Endothelial cell of umbilical vein (primary cell): ENCODE measurements around the gene RPGRIP1L. TPM values are rescaled to one million over a fixed set of nuclear protein-coding genes. Genes with fewer than 3 reads are reported as not detected.

Experiments used
- BruUV-seq: library from RNA; stranded (reverse); fragments of 400-500 nt; replicated peaks from 2 replicates; lab custom pipeline; 2021; lab: Mats Ljungman, UMichigan
- CTCF ChIA-PET: fragments of 300-600, 350-600 bp; sonication (Branson Sonifier 250); formaldehyde crosslinking; loops from one replicate; lab custom pipeline; 2021; ENCODE audit warnings: antibody characterized with exemption, inconsistent platforms; lab: Charles Lee
- POLR2A ChIA-PET: fragments of 300-600, 350-600 bp; sonication (Branson Sonifier 250); formaldehyde crosslinking; loops from one replicate; lab custom pipeline; 2021; ENCODE audit warnings: antibody characterized with exemption, inconsistent platforms; lab: Charles Lee
- DNase-seq: peaks from one replicate; pipeline ENCODE4 v3.0.0-alpha.2; 2011; ENCODE audit warnings: low read depth, low spot score
- FAIRE-seq: peaks from 2 replicates; lab custom pipeline; 2011; peaks lifted over from hg19 to GRCh38; lab: Jason Lieb, UNC
- H2AFZ ChIP-seq: 2 replicates; pipeline ENCODE4 v1.6.0; 2012; ENCODE audit warnings: low read depth, low read length, control low read depth, inconsistent platforms
- H3K27ac ChIP-seq: 2 replicates; pipeline ENCODE4 v1.5.1; 2011; ENCODE audit warnings: low read depth, mild to moderate bottlenecking, control low read depth, low read length, moderate library complexity; ENCODE audit not compliant: insufficient read depth
- H3K27me3 ChIP-seq, 2 experiments: 2 replicates each; pipeline versions ENCODE4 v1.6.0 to v1.6.1; 2011; ENCODE audit warnings: low read length in 2 of 2, mixed read lengths in 1 of 2; ENCODE audit not compliant: control insufficient read depth in 2 of 2, insufficient read depth in 2 of 2
- H3K36me3 ChIP-seq, 2 experiments: 2 replicates in 1 of 2; 3 replicates in 1 of 2; pipeline ENCODE4 v1.5.1; 2011; ENCODE audit warnings: low read length in 2 of 2, mild to moderate bottlenecking in 1 of 2, moderate library complexity in 1 of 2; ENCODE audit not compliant: control insufficient read depth in 2 of 2, insufficient read depth in 2 of 2; ENCODE audit errors: extremely low read depth in 1 of 2
- H3K4me1 ChIP-seq: 3 replicates; pipeline ENCODE4 v1.5.1; 2011; ENCODE audit warnings: mild to moderate bottlenecking, low read length; ENCODE audit not compliant: control insufficient read depth, insufficient read depth; ENCODE audit errors: extremely low read depth
- H3K4me2 ChIP-seq: 2 replicates; pipeline ENCODE4 v1.6.1; 2011; ENCODE audit warnings: low read length, control low read depth, mixed read lengths; ENCODE audit not compliant: insufficient read depth
- H3K4me3 ChIP-seq, 3 experiments: fragments of 200-600 bp in 1 of 3; sonication (generic), shearing (Covaris generic) in 1 of 3; replicated peaks in 1 of 3; 2 replicates each; pipeline ENCODE4 v1.5.1; 2011 to 2016; ENCODE audit warnings: control low read depth in 3 of 3, low read length in 3 of 3, mild to moderate bottlenecking in 2 of 3, inconsistent platforms in 1 of 3, low read depth in 1 of 3, moderate library complexity in 1 of 3; ENCODE audit not compliant: insufficient read depth in 1 of 3
- H3K79me2 ChIP-seq: 2 replicates; pipeline ENCODE4 v1.6.0; 2012; ENCODE audit warnings: low read length, inconsistent platforms; ENCODE audit not compliant: control insufficient read depth, insufficient read depth
- H3K9ac ChIP-seq: replicated peaks from 2 replicates; pipeline ENCODE3; 2011; ENCODE audit warnings: low read length, control low read depth; ENCODE audit not compliant: insufficient read depth; ENCODE audit errors: extremely low read depth
- H3K9me1 ChIP-seq: replicated peaks from 3 replicates; pipeline ENCODE4 v1.6.0; 2011; ENCODE audit warnings: mild to moderate bottlenecking, low read length; ENCODE audit not compliant: control insufficient read depth, insufficient read depth; ENCODE audit errors: extremely low read depth
- H3K9me3 ChIP-seq: replicated peaks from 2 replicates; pipeline ENCODE4 v1.5.1; 2012; ENCODE audit warnings: low read length, inconsistent platforms; ENCODE audit not compliant: control insufficient read depth, insufficient read depth
- H4K20me1 ChIP-seq: replicated peaks from 2 replicates; pipeline ENCODE3; 2011; ENCODE audit warnings: mild to moderate bottlenecking, low read length; ENCODE audit not compliant: control insufficient read depth, insufficient read depth; ENCODE audit errors: extremely low read depth
- EZH2 ChIP-seq: IDR thresholded peaks from 2 replicates; pipeline ENCODE4 v1.6.1; 2012; ENCODE audit warnings: borderline replicate concordance, low read depth, mild to moderate bottlenecking, moderate library complexity, low read length, inconsistent platforms; ENCODE audit not compliant: severe bottlenecking
- FOS ChIP-seq: IDR thresholded peaks from 2 replicates; pipeline ENCODE4 v1.6.1; 2011; ENCODE audit warnings: mild to moderate bottlenecking, low read length, moderate library complexity, borderline replicate concordance; ENCODE audit not compliant: insufficient read depth
- GATA2 ChIP-seq: IDR thresholded peaks from 2 replicates; pipeline ENCODE4 v1.7.0; 2011; ENCODE audit warnings: low read depth, mild to moderate bottlenecking, moderate library complexity, mixed read lengths, low read length; ENCODE audit not compliant: insufficient read length, insufficient read depth
- JUN ChIP-seq: IDR thresholded peaks from 2 replicates; pipeline ENCODE4 v1.6.1; 2011; ENCODE audit warnings: borderline replicate concordance, low read depth; ENCODE audit not compliant: insufficient read length, insufficient read depth
- MYC ChIP-seq: IDR thresholded peaks from one replicate; pipeline ENCODE4 v1.6.1; 2011; ENCODE audit warnings: mild to moderate bottlenecking, low read depth, low read length
- POLR2A ChIP-seq: IDR thresholded peaks from 2 replicates; pipeline ENCODE4 v1.6.1; 2012; ENCODE audit warnings: low read depth, mild to moderate bottlenecking, control low read depth, low read length
- POLR2AphosphoS5 ChIP-seq: IDR thresholded peaks from 2 replicates; pipeline ENCODE4 v1.6.1; 2012; ENCODE audit warnings: low read depth, mild to moderate bottlenecking, control low read depth, low read length, moderate library complexity; ENCODE audit not compliant: insufficient read depth
- dilution Hi-C: fragments of 300-500 bp; cut with MboI; formaldehyde crosslinking; loops from one replicate; pipeline ENCODE4 v1.15.0; 2019; ENCODE audit warnings: low sequenced_read_pairs; ENCODE audit not compliant: extremely low pct_ligation_motif_present
- intact Hi-C: fragments of 100-400 bp; cut with micrococcal nuclease; formaldehyde crosslinking; loops from one replicate; pipeline ENCODE4 v1.10.0; 2022
- polyA plus RNA-seq, 4 experiments: library from polyadenylated mRNA; depleted of rRNA in 3 of 4; stranded (reverse) in 3 of 4; unstranded in 1 of 4; fragments of >200 nt; gene quantifications; 2 replicates each; pipeline versions ENCODE4 v1.2.1 to v1.2.3, GENCODE V29; 2011 to 2012; ENCODE audit warnings: missing spikeins in 1 of 4
- total RNA-seq: library from RNA; stranded (reverse); gene quantifications from 2 replicates; pipeline ENCODE4 v1.2.3, GENCODE V29; 2021
- TF ChIP-seq, protein P1 (sequence below): IDR thresholded peaks from 2 replicates; pipeline ENCODE4 v1.6.1; 2011; ENCODE audit not compliant: insufficient read depth, insufficient read length
- TF ChIP-seq, protein P2 (sequence below), 2 donors: IDR thresholded peaks; 1 replicate in 1 of 2; 2 replicates in 1 of 2; pipeline ENCODE4 v1.5.1; 2011; ENCODE audit warnings: low read length in 2 of 2, mild to moderate bottlenecking in 2 of 2, moderate library complexity in 2 of 2, control low read depth in 1 of 2, inconsistent platforms in 1 of 2, low read depth in 1 of 2; ENCODE audit not compliant: insufficient read depth in 1 of 2; ENCODE audit errors: extremely low read depth in 1 of 2

RPGRIP1L gene
- total and polyA plus RNA-seq, 2 donors (not counting 3 experiments of a cell fraction or from before 2014, with no cell fraction given), result 3.2 to 13.2 TPM

DNA sequence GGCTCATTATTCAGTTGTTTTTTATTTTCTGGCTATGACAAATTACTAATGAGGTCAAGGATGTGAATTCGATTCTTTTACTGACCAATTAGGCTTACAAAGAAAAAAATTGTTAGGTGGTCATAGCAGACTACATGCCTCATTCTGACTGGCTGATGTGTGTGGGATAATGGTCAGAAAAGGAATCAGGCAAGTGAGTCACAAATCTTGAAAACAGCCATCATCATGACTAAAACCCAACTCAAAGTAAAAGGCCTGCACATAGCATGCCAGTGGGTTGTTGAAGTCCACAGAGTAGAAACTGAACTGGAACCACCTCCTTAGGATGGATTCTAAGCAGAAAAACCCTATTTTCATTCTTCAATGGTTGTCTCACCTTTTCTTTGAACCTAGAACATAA, 8.6 kb downstream of the RPGRIP1L start:
- TF ChIP-seq POLR2A (no peak), GATA2 (no peak), FOS (no peak), EZH2 (no peak), MYC (no peak), POLR2AphosphoS5 (no peak), JUN (no peak)
- TF ChIP-seq, protein P1, sequence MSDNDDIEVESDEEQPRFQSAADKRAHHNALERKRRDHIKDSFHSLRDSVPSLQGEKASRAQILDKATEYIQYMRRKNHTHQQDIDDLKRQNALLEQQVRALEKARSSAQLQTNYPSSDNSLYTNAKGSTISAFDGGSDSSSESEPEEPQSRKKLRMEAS, result no peak
- TF ChIP-seq, protein P2, sequence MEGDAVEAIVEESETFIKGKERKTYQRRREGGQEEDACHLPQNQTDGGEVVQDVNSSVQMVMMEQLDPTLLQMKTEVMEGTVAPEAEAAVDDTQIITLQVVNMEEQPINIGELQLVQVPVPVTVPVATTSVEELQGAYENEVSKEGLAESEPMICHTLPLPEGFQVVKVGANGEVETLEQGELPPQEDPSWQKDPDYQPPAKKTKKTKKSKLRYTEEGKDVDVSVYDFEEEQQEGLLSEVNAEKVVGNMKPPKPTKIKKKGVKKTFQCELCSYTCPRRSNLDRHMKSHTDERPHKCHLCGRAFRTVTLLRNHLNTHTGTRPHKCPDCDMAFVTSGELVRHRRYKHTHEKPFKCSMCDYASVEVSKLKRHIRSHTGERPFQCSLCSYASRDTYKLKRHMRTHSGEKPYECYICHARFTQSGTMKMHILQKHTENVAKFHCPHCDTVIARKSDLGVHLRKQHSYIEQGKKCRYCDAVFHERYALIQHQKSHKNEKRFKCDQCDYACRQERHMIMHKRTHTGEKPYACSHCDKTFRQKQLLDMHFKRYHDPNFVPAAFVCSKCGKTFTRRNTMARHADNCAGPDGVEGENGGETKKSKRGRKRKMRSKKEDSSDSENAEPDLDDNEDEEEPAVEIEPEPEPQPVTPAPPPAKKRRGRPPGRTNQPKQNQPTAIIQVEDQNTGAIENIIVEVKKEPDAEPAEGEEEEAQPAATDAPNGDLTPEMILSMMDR (IDR thresholded peaks at IDR 0.05; ENCODE audit: extremely low read depth in 1 of 2, insufficient read depth in 1 of 2, low read depth in 1 of 2, low read length in 2 of 2), result no peak
- Histone ChIP-seq H4K20me1 (no peaks in the 10 kb centered on the region), H3K27ac (no peak overlapping the region), H3K27me3 (no peaks in the 10 kb centered on the region), H3K9me3 (no peaks in the 10 kb centered on the region), H3K36me3 (no peaks in the 10 kb centered on the region), H2AFZ (no peak overlapping the region), H3K4me1 (no peaks in the 10 kb centered on the region), H3K4me3 (no peak overlapping the region), H3K9ac (no peak overlapping the region), H3K79me2 (no peaks in the 10 kb centered on the region), H3K4me2 (no peak overlapping the region), H3K9me1 (no peaks in the 10 kb centered on the region)
- DNase-seq, result no peak
- POLR2A ChIA-PET, result no interaction called here
- CTCF ChIA-PET, result no interaction called here
- FAIRE-seq, result no peak
- intact Hi-C loops, result no loop called here
- dilution Hi-C loops, result no loop called here
- BruUV-seq, result no TSS peak
